Measurements from ENCODE around the gene FCN2.

The FCN2 gene

GRCh38 chr9:134933076-134933659 lies 52.6 kb downstream of the FCN2 start:
- Histone ChIP-seq H3K4me1 (ENCODE audit: insufficient read depth, poor library complexity, severe bottlenecking) (no peaks in the 10 kb centered on the region), H3K4me3 (ENCODE audit: severe bottlenecking) (no peak overlapping the region), H3K27ac (ENCODE audit: poor library complexity, severe bottlenecking) (no peak overlapping the region), H3K9me3 (ENCODE audit: severe bottlenecking) (no peaks in the 10 kb centered on the region), H3K36me3 (ENCODE audit: low read depth) (no peaks in the 10 kb centered on the region), H3K27me3 (ENCODE audit: insufficient read depth, poor library complexity, severe bottlenecking) (peaks cover 74% of the 10 kb centered on the region)
- no peak for TF ChIP-seq CTCF (IDR thresholded peaks at IDR 0.05; ENCODE audit: poor library complexity, severe bottlenecking)
- ATAC-seq (ENCODE audit: low read depth) = no peak
- peak; percentile 29 for DNase-seq (ENCODE audit: low spot score)

GRCh38 chr9:134935056-134935640 lies 54.5 kb downstream of the FCN2 start:
- no peak for ATAC-seq (ENCODE audit: low read depth)
- H3K27me3 ChIP-seq (ENCODE audit: insufficient read depth, poor library complexity, severe bottlenecking) = peaks cover 69% of the 10 kb centered on the region
- no peak for TF ChIP-seq CTCF (IDR thresholded peaks at IDR 0.05; ENCODE audit: poor library complexity, severe bottlenecking)

GRCh38 chr9:134935701-134936345 lies 55.2 kb downstream of the FCN2 start:
- H3K9me3 ChIP-seq (ENCODE audit: severe bottlenecking) = no peaks in the 10 kb centered on the region
- no peak overlapping the region for H3K27ac ChIP-seq (ENCODE audit: poor library complexity, severe bottlenecking)
- no peaks in the 10 kb centered on the region for H3K4me1 ChIP-seq (ENCODE audit: insufficient read depth, poor library complexity, severe bottlenecking)
- H3K4me3 ChIP-seq (ENCODE audit: severe bottlenecking) = no peak overlapping the region
- H3K36me3 ChIP-seq (ENCODE audit: low read depth) = no peaks in the 10 kb centered on the region
- DNase-seq (ENCODE audit: low spot score) (peak; percentile 38), ATAC-seq (ENCODE audit: low read depth) (no peak)
- peaks cover 69% of the 10 kb centered on the region for H3K27me3 ChIP-seq (ENCODE audit: insufficient read depth, poor library complexity, severe bottlenecking)
- no peak for TF ChIP-seq CTCF (IDR thresholded peaks at IDR 0.05; ENCODE audit: poor library complexity, severe bottlenecking)

More at GRCh38 chr9:134935056-134935640, 54.5 kb downstream of the FCN2 start:
- H3K36me3 ChIP-seq (ENCODE audit: low read depth) = no peaks in the 10 kb centered on the region
- peak; percentile 45 for DNase-seq (ENCODE audit: low spot score)
- no peaks in the 10 kb centered on the region for H3K9me3 ChIP-seq (ENCODE audit: severe bottlenecking)
- no peaks in the 10 kb centered on the region for H3K4me1 ChIP-seq (ENCODE audit: insufficient read depth, poor library complexity, severe bottlenecking)
- H3K4me3 ChIP-seq (ENCODE audit: severe bottlenecking) = no peak overlapping the region
- no peak overlapping the region for H3K27ac ChIP-seq (ENCODE audit: poor library complexity, severe bottlenecking)

- Histone ChIP-seq H3K9me3 (ENCODE audit: severe bottlenecking) (no peaks in the 10 kb centered on the region), H3K27me3 (ENCODE audit: insufficient read depth, poor library complexity, severe bottlenecking) (peaks cover 68% of the 10 kb centered on the region), H3K27ac (ENCODE audit: poor library complexity, severe bottlenecking) (no peak overlapping the region), H3K36me3 (ENCODE audit: low read depth) (no peaks in the 10 kb centered on the region), H3K4me1 (ENCODE audit: insufficient read depth, poor library complexity, severe bottlenecking) (no peaks in the 10 kb centered on the region), H3K4me3 (ENCODE audit: severe bottlenecking) (no peak overlapping the region)
- DNase-seq (ENCODE audit: low spot score) (peak; percentile 27), ATAC-seq (ENCODE audit: low read depth) (no peak)
- no peak for TF ChIP-seq CTCF (IDR thresholded peaks at IDR 0.05; ENCODE audit: poor library complexity, severe bottlenecking)
These were observed 55.9 kb downstream of the FCN2 start for GRCh38 chr9:134936346-134937163.

Data from RWPE2 (cell line).